K562 (cell line): ENCODE data around the gene C7orf25. TPM values are rescaled to one million over a fixed set of nuclear protein-coding genes. Genes with fewer than 3 reads are reported as not detected.
A peak's percentile ranks its signal among the peaks of the same experiment; 100 is the strongest.
"Not testable (repeated sequence)": the region's sequence is repeated elsewhere in the genome, so short reads cannot be mapped to it uniquely, and the experiment has no call there.

Source experiments
- ATAC-seq: fragments of 200-7000 bp; cut with Tn5 transposase; 3 replicates; pipeline ENCODE4 v1.9.1; 2020; ENCODE audit warnings: moderate library complexity
- BruUV-seq: library from RNA; stranded (reverse); fragments of 400-500 nt; replicated peaks from 2 replicates; lab custom pipeline; 2021; lab: Mats Ljungman, UMichigan
- CTCF ChIA-PET: fragments of 300-600 bp; formaldehyde crosslinking; extraction: SDS; loops from one replicate; lab custom pipeline; 2021; ENCODE audit warnings: low intra/inter-chr PET ratio; lab: Yijun Ruan, JAX
- POLR2A ChIA-PET: fragments of 300-600, 350-650 bp; sonication (Branson Sonifier 250); formaldehyde crosslinking; extraction: SDS; loops from one replicate; lab custom pipeline; 2021; ENCODE audit warnings: antibody characterized with exemption, inconsistent platforms; lab: Yijun Ruan, JAX
- DNase-seq, 4 experiments: peaks; one replicate each; pipeline versions ENCODE4 v3.0.0 to v3.0.0-alpha.2; 2011 to 2018; ENCODE audit warnings: low spot score in 3 of 4, mixed read lengths in 3 of 4; ENCODE audit errors: extremely low read depth in 1 of 4
- FAIRE-seq: peaks from 2 replicates; lab custom pipeline; 2011; peaks lifted over from hg19 to GRCh38; lab: Jason Lieb, UNC
- H2AFZ ChIP-seq: 2 replicates; pipeline ENCODE4 v1.6.0; 2011; ENCODE audit warnings: low read depth, low read length, control low read depth, inconsistent platforms
- H3K27ac ChIP-seq: fragments of 200-600 bp; 3 replicates; pipeline ENCODE4 v1.8.0; 2011; ENCODE audit warnings: low read depth, mild to moderate bottlenecking, control low read depth, inconsistent platforms, low read length, moderate library complexity, mixed read lengths; ENCODE audit errors: extremely low read depth
- H3K27me3 ChIP-seq, 2 experiments: fragments of 300-600 bp in 1 of 2; 2 replicates in 1 of 2; 3 replicates in 1 of 2; pipeline versions ENCODE4 v1.6.0 to v1.8.0; 2011; ENCODE audit warnings: inconsistent platforms in 2 of 2, low read length in 2 of 2, mild to moderate bottlenecking in 1 of 2, mixed read lengths in 1 of 2, moderate library complexity in 1 of 2; ENCODE audit not compliant: control insufficient read depth in 2 of 2, insufficient read depth in 2 of 2
- H3K36me3 ChIP-seq: fragments of 300-600 bp; 3 replicates; pipeline ENCODE4 v1.8.0; 2011; ENCODE audit warnings: mild to moderate bottlenecking, low read length, inconsistent platforms; ENCODE audit not compliant: control insufficient read depth, insufficient read depth
- H3K4me1 ChIP-seq, 2 experiments: fragments of 200-600 bp in 1 of 2; replicated peaks in 1 of 2; 2 replicates in 1 of 2; 3 replicates in 1 of 2; pipeline versions ENCODE4 v1.5.1 to v1.8.0; 2011; ENCODE audit warnings: inconsistent platforms in 2 of 2, low read length in 2 of 2, mild to moderate bottlenecking in 1 of 2, mixed read lengths in 1 of 2, moderate library complexity in 1 of 2; ENCODE audit not compliant: control insufficient read depth in 2 of 2, insufficient read depth in 2 of 2
- H3K4me2 ChIP-seq: 2 replicates; pipeline ENCODE4 v1.6.1; 2011; ENCODE audit warnings: low read length, control low read depth, inconsistent platforms, mixed read lengths; ENCODE audit not compliant: insufficient read depth
- H3K4me3 ChIP-seq: fragments of 200-600 bp; sonication (generic), shearing (Covaris generic); 2 replicates; pipeline ENCODE4 v1.5.1; 2016; ENCODE audit warnings: control low read depth, inconsistent platforms
- H3K79me2 ChIP-seq: fragments of 200-600 bp; 3 replicates; pipeline ENCODE4 v1.8.0; 2011; ENCODE audit warnings: low read length, inconsistent platforms; ENCODE audit not compliant: control insufficient read depth, insufficient read depth
- H3K9ac ChIP-seq, 2 experiments: 2 replicates each; pipeline versions ENCODE4 v1.6.0 to v1.6.1; 2011; ENCODE audit warnings: low read depth in 2 of 2, low read length in 2 of 2, control low read depth in 1 of 2, inconsistent platforms in 1 of 2, mild to moderate bottlenecking in 1 of 2, mixed read lengths in 1 of 2; ENCODE audit not compliant: insufficient read depth in 1 of 2
- H3K9me1 ChIP-seq: one replicate; pipeline ENCODE4 v1.6.0; 2011; ENCODE audit warnings: inconsistent platforms, mild to moderate bottlenecking, low read length, moderate library complexity; ENCODE audit not compliant: control insufficient read depth, insufficient read depth
- H3K9me3 ChIP-seq: replicated peaks from 2 replicates; pipeline ENCODE4 v1.5.1; 2011; ENCODE audit warnings: low read depth, low read length, inconsistent platforms; ENCODE audit not compliant: control insufficient read depth, insufficient read depth
- H4K20me1 ChIP-seq: replicated peaks from 2 replicates; pipeline ENCODE4 v1.6.1; 2011; ENCODE audit warnings: low read length, inconsistent platforms, mixed read lengths; ENCODE audit not compliant: control insufficient read depth, insufficient read depth
- ARID1B ChIP-seq: fragments of 450-650 bp; IDR thresholded peaks from 2 replicates; pipeline ENCODE4 v1.6.1; 2016; ENCODE audit warnings: antibody characterized with exemption, mild to moderate bottlenecking, inconsistent platforms
- CBFA2T2 ChIP-seq: fragments of 450-650 bp; conservative IDR thresholded peaks from 2 replicates; pipeline ENCODE4 v1.6.1; 2017; ENCODE audit warnings: mild to moderate bottlenecking
- CBFA2T3 ChIP-seq: fragments of 450-650 bp; IDR thresholded peaks from 2 replicates; pipeline ENCODE4 v1.6.1; 2017
- KDM1A ChIP-seq, 2 experiments: fragments of 450-650 bp; IDR thresholded peaks; 2 replicates each; pipeline ENCODE4 v1.6.1; 2016; ENCODE audit warnings: mild to moderate bottlenecking in 2 of 2
- TAL1 ChIP-seq: fragments of 450-650 bp; IDR thresholded peaks from 2 replicates; pipeline ENCODE4 v1.6.1; 2016; ENCODE audit warnings: mild to moderate bottlenecking
- TCF3 ChIP-seq: sonication (generic); formaldehyde crosslinking; IDR thresholded peaks from 2 replicates; pipeline ENCODE4 v1.4.0; 2020; ENCODE audit warnings: mild to moderate bottlenecking, missing genetic modification reagents
- TEAD4 ChIP-seq, 2 experiments: sonication (generic) in 1 of 2; formaldehyde crosslinking in 1 of 2; IDR thresholded peaks; 2 replicates each; pipeline versions ENCODE4 v1.6.1 to v1.8.0; 2012 to 2022; ENCODE audit warnings: borderline replicate concordance in 1 of 2, inconsistent platforms in 1 of 2, low read length in 1 of 2, mild to moderate bottlenecking in 1 of 2, missing genetic modification reagents in 1 of 2
- ZNF445 ChIP-seq: fragments of 250-450 bp; sonication (Bioruptor Pico); IDR thresholded peaks from 2 replicates; pipeline ENCODE4 v1.4.0; 2020; ENCODE audit warnings: low read depth, mild to moderate bottlenecking, moderate library complexity
- WGBS: fragments of 100-300 bp; shearing (Covaris generic); methylation state at CpG from one replicate; pipeline ENCODE4 v1.1.6; 2016; ENCODE audit warnings: low coverage, mixed read lengths; ENCODE audit not compliant: insufficient coverage; ENCODE audit errors: missing lambda C conversion rate; 5-methylcytosine and 5-hydroxymethylcytosine counted together
- in situ Hi-C: fragments of 300-500 bp; cut with MboI; formaldehyde crosslinking; loops from 4 replicates; pipeline ENCODE4 v1.15.0; 2018; ENCODE audit warnings: inconsistent platforms, mixed read lengths
- intact Hi-C: fragments of 100-400 bp; cut with micrococcal nuclease; formaldehyde crosslinking; loops from 2 replicates; pipeline ENCODE4 v1.14.2; 2022
- polyA plus RNA-seq, 8 experiments: library from polyadenylated mRNA; depleted of rRNA in 4 of 8; stranded (reverse) in 5 of 8; unstranded in 3 of 8; fragments of >200 nt; fragmentation: Nextera tagmentation in 2 of 8; fragmentation: Illumina TruSeq in 1 of 8; extraction: Ambion mirVana in 2 of 8; extraction: Trizol in 1 of 8; gene quantifications; 2 replicates each; pipeline versions ENCODE4 v1.2.1 to v1.2.3, GENCODE V29; 2011 to 2014; ENCODE audit warnings: inconsistent platforms in 1 of 8, missing spikeins in 1 of 8
- total RNA-seq, 7 experiments: library from RNA; depleted of rRNA in 6 of 7; stranded (reverse); fragments of >200 nt in 6 of 7; fragmentation: Illumina TruSeq in 2 of 7; extraction: Trizol in 2 of 7; gene quantifications; 2 replicates each; pipeline versions ENCODE4 v1.2.1 to v1.2.3, GENCODE V29; 2011 to 2021; ENCODE audit warnings: low replicate concordance in 1 of 7

Gene C7orf25
- total and polyA plus RNA-seq, 9 of the 15 experiments (the other 6 are each of a cell fraction or from before 2014, with no cell fraction given): 1.2 to 4.7 (median 1.9) TPM

GRCh38 chr7:42885183-42885582, 26.7 kb downstream of the C7orf25 start:
- H2AFZ ChIP-seq; H4K20me1 ChIP-seq; intact Hi-C loops; BruUV-seq; H3K4me3 ChIP-seq; in situ Hi-C loops; CTCF ChIA-PET; POLR2A ChIA-PET; H3K27ac ChIP-seq; H3K79me2 ChIP-seq; ATAC-seq; H3K9ac ChIP-seq; FAIRE-seq; H3K4me2 ChIP-seq; H3K36me3 ChIP-seq; DNase-seq; H3K9me3 ChIP-seq; H3K9me1 ChIP-seq; H3K27me3 ChIP-seq; TF ChIP-seq TEAD4 (CRISPR knock-in tag; IDR thresholded peaks at IDR 0.05; ENCODE audit: borderline replicate concordance): not testable (repeated sequence)
- TF ChIP-seq CBFA2T2 (peak; percentile 59), CBFA2T3 (peak; percentile 81), TEAD4 (IDR thresholded peaks at IDR 0.05; ENCODE audit: low read length) (0 out of 2 replicates have a peak, but pooled peaks have one; percentile 16), ARID1B (peak; percentile 47), TCF3 (CRISPR knock-in tag) (peak; percentile 17; the same call in 1 of the 2 replicates), KDM1A (IDR thresholded peaks at IDR 0.05) (peak; percentile 64 to 68), TAL1 (peak; percentile 46; the same call in 1 of the 2 replicates)
- 9% methylated on average over 7 of the region's 8 CpGs for WGBS
- peaks cover 3 to 27% of the 10 kb centered on the region in 2 experiments; a peak in 2 of 5 replicates for H3K4me1 ChIP-seq

GRCh38 chr7:42883950-42884349, 27.9 kb downstream of the C7orf25 start:
- Histone ChIP-seq H3K9me1 (no peaks in the 10 kb centered on the region), H3K79me2 (no peaks in the 10 kb centered on the region), H3K27ac (no peak overlapping the region), H4K20me1 (no peaks in the 10 kb centered on the region), H3K9ac (no peak overlapping the region), H3K9me3 (no peaks in the 10 kb centered on the region), H3K36me3 (no peaks in the 10 kb centered on the region), H2AFZ (no peak overlapping the region), H3K4me2 (no peak overlapping the region), H3K4me1 (peaks cover 3 to 26% of the 10 kb centered on the region in 2 experiments; a peak in 2 of 5 replicates), H3K27me3 (no peaks in the 10 kb centered on the region), H3K4me3 (no peak overlapping the region)
- ATAC-seq (no peak), FAIRE-seq (no peak), DNase-seq (no peak)
- intact Hi-C loops (no loop called here), in situ Hi-C loops (no loop called here)
- ChIA-PET POLR2A (no interaction called here), CTCF (no interaction called here)
- WGBS: 61% methylated on average over 6 of the region's 6 CpGs
- no peak for TF ChIP-seq ZNF445 (CRISPR knock-in tag)
- no TSS peak for BruUV-seq
